Measurements from ENCODE around the gene PRR11.
"Not testable (repeated sequence)": the region's sequence is repeated elsewhere in the genome, so short reads cannot be mapped to it uniquely, and the experiment has no call there.

Gene PRR11

DNA sequence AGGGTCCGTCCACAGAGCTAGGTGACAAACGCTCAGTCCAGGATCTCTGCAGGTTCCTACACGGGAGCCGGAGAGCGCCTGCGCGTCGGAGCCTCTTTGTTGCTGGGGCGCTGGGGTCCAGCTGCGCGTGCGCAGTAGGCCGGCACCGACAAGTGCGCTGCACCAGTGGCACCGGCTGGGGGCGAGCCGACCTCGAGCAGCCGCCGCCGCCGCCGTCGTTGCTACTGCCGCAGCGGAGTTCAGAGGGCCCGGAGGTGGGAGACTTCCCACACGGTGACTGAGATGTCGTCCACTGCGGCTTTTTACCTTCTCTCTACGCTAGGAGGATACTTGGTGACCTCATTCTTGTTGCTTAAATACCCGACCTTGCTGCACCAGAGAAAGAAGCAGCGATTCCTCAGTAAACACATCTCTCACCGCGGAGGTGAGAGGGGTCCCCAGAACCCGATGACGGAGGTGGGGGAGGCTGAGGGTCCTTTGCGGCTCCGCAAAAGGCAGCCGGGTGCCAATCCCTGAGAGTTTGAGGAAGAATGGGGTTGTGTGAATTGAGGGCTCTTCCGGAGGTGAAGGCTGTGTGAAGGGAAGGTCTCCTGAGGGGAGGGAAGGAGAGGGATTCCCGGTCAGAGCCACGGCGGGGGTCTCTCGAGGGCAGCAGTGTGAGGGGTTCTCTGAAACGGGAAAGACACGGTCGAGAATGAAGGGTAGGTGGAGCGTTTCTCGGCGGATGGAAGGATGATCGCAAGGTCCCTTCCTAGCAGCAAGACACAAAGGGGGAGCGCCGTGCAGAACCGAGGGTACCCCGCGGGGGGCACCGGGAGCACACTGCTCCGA is 65.0 kb downstream of the PRR11 start, which contains the start of gene GDPD1:
GDPD1 (plus strand) TSS at position 184 of the 831 bp plus-strand sequence; CDS start at position 283, 99 bp downstream.
- DNase-seq, result peak; percentile 97

DNA sequence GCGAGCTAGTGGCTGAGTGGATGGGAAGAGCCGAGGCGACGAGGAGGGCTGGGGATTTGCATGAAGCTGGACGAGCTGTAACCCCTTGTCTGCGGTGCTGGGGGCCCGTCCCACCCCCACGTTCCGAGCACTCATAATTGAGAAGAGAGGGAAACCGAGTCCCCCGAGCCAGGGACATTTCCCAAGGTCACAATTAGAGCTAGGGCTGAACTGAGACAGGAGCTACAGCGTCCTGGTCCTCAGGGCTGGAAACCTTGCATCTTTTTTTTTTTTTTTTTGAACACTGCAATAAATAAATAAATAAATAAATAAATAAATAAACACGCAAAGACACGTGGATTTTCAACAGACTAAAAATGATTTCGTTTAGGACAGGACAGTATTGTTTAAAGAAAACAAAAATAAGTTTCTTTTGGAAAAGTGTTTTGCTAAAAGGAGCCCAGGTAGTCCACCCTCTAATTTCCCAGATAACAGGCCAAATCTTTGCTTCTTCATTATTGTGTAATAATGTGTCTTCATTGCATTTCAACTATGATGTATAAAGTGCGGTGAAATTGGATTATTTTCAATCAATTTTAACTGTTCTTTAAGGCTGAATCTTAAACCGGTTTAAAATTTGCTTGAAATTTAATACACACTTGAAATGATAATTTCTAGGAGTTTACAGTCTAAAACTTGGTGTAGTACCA is 65.8 kb downstream of the PRR11 start:
- no peak for DNase-seq

DNA sequence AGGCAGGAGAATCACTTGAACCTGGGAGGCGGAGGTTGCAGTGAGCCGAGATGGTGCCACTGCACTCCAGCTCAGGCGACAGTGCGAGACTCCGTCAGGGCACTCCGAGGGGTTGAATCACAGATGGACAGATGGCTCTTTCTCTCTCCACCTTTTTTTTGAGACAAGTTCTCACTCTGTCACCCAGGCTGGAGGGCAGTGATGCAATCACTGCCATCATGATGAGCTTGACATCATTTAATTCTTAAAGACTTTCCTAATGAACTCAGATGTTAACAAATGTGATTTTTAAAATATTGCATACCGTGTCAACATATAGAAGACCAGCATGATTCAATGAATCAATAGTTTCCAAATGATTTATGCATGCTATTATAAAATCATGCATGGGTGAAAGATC is 68.3 kb downstream of the PRR11 start:
- no peak for DNase-seq

DNA sequence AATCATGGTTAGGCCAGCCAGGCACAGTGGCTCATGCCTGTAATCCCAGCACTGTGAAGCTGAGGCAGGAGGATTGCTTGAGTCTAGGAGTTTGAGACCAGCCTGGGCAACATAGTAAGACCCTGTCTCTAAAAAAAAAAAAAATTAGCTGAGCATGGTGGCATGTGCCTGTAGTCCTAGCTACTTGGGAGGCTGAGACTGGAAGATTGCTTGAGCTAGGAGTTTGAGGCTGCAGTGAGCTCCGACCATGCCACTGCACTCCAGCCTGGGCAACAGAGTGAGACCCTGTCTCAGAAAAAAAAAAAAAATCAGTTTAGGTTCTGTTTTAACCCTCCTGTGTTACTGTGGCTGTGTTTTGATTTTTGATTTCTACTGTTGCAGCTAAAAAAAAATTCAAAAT is 73.0 kb downstream of the PRR11 start:
- not testable (repeated sequence) for DNase-seq

GRCh38 chr17:59230764-59231163 is 75.2 kb downstream of the PRR11 start:
- no peak for DNase-seq

- no peak for DNase-seq
Measured at GRCh38 chr17:59234631-59235030, 79.1 kb downstream of the PRR11 start.

DNA sequence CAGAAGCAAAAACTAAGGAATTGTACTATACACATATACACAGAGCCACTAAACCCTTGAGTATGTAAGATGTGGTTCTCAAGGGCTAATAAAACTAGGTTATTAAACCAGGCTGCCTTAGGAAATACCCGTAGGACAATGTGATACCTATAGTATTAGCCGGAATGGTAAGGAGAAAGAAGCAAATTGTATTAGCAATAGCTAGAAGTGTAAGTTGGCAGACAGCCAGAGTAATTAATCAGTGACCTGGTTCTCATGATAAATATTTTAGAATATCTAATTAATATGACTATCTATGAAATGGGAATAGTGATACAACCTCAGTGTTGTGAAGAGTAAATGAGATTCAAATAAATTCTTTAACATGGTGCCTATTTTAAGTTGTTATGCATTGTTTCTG is 83.4 kb downstream of the PRR11 start:
- DNase-seq, result no peak

DNA sequence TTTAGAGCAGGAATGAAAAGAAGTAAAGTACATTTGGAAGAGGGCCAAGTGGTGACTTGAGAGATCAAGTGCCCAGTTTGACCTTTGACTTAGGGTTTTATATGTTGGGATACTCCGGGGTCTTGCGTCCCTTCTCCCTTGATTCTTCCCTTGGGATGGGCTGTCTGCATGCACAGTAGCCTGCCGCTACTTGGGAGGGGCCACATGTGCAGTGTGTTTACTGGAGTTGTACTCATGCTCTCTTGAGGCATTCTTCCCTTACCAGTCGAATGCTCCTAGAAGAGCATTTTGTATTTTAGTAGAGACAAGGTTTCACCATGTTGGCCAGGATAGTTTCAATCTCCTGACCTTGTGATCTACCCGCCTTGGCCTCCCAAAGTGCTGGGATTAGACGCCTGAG is 88.5 kb downstream of the PRR11 start:
- no peak for DNase-seq
